ENCODE measurements around the gene SZRD1.
"Not testable (repeated sequence)": the region's sequence is repeated elsewhere in the genome, so short reads cannot be mapped to it uniquely, and the experiment has no call there.

SZRD1 gene

GRCh38 chr1:16356867-16357266, 10.2 kb upstream of the SZRD1 start:
- DNase-seq (ENCODE audit: low read depth) = no peak
- TF ChIP-seq POLR2A (IDR thresholded peaks at IDR 0.05; ENCODE audit: extremely low read depth, insufficient read length) = no peak
- TF ChIP-seq MAX (IDR thresholded peaks at IDR 0.05; ENCODE audit: low read depth, low read length) = no peak
- TF ChIP-seq MYC (IDR thresholded peaks at IDR 0.05; ENCODE audit: low read depth, low read length) = no peak
- no peak for TF ChIP-seq CTCF (IDR thresholded peaks at IDR 0.05; ENCODE audit: low read depth, low read length)
- no peak overlapping the region for H3K4me3 ChIP-seq (ENCODE audit: low read depth, low read length)

GRCh38 chr1:16365146-16365498, 1.9 kb upstream of the SZRD1 start:
- not testable (repeated sequence) for H3K4me3 ChIP-seq (ENCODE audit: low read depth, low read length)
- DNase-seq (ENCODE audit: low read depth) = peak; percentile 44

GRCh38 chr1:16367258-16367967, 371 bp downstream of the SZRD1 start:
- DNase-seq (ENCODE audit: low read depth) = peak; percentile 84
- TF ChIP-seq POLR2A (IDR thresholded peaks at IDR 0.05; ENCODE audit: extremely low read depth, insufficient read length) = peak; percentile 71
- TF ChIP-seq MAX (IDR thresholded peaks at IDR 0.05; ENCODE audit: low read depth, low read length) = peak; percentile 75
- TF ChIP-seq CTCF (IDR thresholded peaks at IDR 0.05; ENCODE audit: low read depth, low read length) = no peak
- peak; percentile 55 for TF ChIP-seq MYC (IDR thresholded peaks at IDR 0.05; ENCODE audit: low read depth, low read length)
- H3K4me3 ChIP-seq (ENCODE audit: low read depth, low read length) = peak overlapping the region; percentile 98

- H3K4me3 ChIP-seq (ENCODE audit: low read depth, low read length) = peak overlapping the region; percentile 98
- peak; percentile 21 for DNase-seq (ENCODE audit: low read depth)
- TF ChIP-seq MYC (IDR thresholded peaks at IDR 0.05; ENCODE audit: low read depth, low read length) (no peak), POLR2A (IDR thresholded peaks at IDR 0.05; ENCODE audit: extremely low read depth, insufficient read length) (no peak)
Measured at GRCh38 chr1:16367968-16368890, 1.2 kb downstream of the SZRD1 start.

- no peak for DNase-seq (ENCODE audit: low read depth)
- TF ChIP-seq MAX (IDR thresholded peaks at IDR 0.05; ENCODE audit: low read depth, low read length) (no peak), CTCF (IDR thresholded peaks at IDR 0.05; ENCODE audit: low read depth, low read length) (no peak), POLR2A (IDR thresholded peaks at IDR 0.05; ENCODE audit: extremely low read depth, insufficient read length) (no peak), MYC (IDR thresholded peaks at IDR 0.05; ENCODE audit: low read depth, low read length) (no peak)
- no peak overlapping the region for H3K4me3 ChIP-seq (ENCODE audit: low read depth, low read length)
Measured at GRCh38 chr1:16369821-16370220, 2.8 kb downstream of the SZRD1 start.

GRCh38 chr1:16371725-16372124, 4.7 kb downstream of the SZRD1 start:
- DNase-seq (ENCODE audit: low read depth) = peak; percentile 52
- H3K4me3 ChIP-seq (ENCODE audit: low read depth, low read length) = no peak overlapping the region
- TF ChIP-seq MYC (IDR thresholded peaks at IDR 0.05; ENCODE audit: low read depth, low read length) = no peak

- TF ChIP-seq MYC (IDR thresholded peaks at IDR 0.05; ENCODE audit: low read depth, low read length) (no peak), CTCF (IDR thresholded peaks at IDR 0.05; ENCODE audit: low read depth, low read length) (no peak), POLR2A (IDR thresholded peaks at IDR 0.05; ENCODE audit: extremely low read depth, insufficient read length) (no peak), MAX (IDR thresholded peaks at IDR 0.05; ENCODE audit: low read depth, low read length) (no peak)
- no peak for DNase-seq (ENCODE audit: low read depth)
- H3K4me3 ChIP-seq (ENCODE audit: low read depth, low read length) = no peak overlapping the region
Measured at GRCh38 chr1:16372535-16373285, 5.7 kb downstream of the SZRD1 start.

Measured in NB4 (cell line).